Esophagus mucosa (tissue), 1 donor: Measurements from ENCODE around the gene UAP1L1. TPM values are rescaled to one million over a fixed set of nuclear protein-coding genes. Genes with fewer than 3 reads are reported as not detected.
A peak's percentile ranks its signal among the peaks of the same experiment; 100 is the strongest.
"Not testable (repeated sequence)": the region's sequence is repeated elsewhere in the genome, so short reads cannot be mapped to it uniquely, and the experiment has no call there.

Source experiments
- ATAC-seq: fragments of 200-7000 bp; cut with Tn5 transposase; one replicate; pipeline ENCODE4 v1.9.1; 2020
- total RNA-seq: library from RNA; stranded (reverse); gene quantifications from one replicate; pipeline ENCODE4 v1.2.4, GENCODE V29; 2023
- donor health status: DM: yes; HTN: yes; CAD: no.

UAP1L1 gene
- total RNA-seq, 1 donor from 2014 or later: 4.9 TPM

DNA sequence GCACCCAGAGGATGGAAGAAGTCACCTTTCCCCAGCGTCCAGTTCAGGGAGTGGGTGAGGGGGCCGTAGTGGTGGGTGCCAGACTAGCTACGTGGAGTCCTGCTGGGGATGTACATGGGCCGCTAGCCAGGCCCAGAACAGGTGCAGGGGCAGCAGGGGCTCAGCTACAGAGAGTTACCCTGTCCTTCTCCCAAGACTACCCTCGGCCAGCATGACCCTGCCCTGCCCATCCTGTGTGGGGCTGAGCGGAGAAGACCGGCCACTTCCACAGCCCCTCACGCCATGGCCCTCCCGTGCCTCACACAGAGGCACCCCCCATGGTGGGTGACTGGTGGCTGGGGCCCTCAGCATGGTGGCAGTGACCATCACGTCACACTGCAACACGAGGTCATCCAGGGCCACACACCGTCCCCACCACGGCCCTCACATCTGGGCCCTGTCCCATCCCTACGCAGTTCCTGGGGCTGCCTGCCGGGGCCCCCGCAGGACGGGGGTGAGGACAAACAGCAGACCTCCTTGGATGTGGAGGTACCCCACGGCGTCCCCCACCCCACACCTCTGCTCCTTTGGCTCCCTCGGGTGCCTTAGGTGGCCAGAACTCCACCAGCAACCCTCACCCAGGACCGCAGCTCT, 38.2 kb downstream of the UAP1L1 start:
- peak; percentile 4 for ATAC-seq

DNA sequence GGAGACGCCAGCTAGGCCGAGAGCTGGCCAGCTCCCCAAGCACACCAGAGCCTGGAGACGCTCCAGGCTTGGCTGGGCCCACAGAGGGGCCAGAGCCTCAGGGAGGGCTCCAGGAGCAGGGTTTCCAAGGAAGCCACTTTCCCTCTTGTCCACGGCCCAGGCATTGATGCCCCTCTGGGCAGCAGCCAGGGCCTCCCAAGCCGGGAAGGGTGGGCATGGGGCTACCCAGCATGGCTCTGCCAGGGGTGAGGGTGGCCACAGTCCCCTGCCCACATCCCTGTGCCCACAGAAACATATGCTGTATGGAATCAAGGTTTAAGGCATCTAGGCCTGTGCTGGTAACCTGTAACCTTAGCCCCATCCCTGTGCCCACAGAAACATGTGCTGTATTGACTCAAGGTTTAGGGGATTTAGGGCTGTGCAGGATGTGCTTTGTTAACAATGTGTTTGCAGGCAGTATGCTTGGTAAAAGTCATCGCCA, 38.8 kb downstream of the UAP1L1 start:
- ATAC-seq: no peak

DNA sequence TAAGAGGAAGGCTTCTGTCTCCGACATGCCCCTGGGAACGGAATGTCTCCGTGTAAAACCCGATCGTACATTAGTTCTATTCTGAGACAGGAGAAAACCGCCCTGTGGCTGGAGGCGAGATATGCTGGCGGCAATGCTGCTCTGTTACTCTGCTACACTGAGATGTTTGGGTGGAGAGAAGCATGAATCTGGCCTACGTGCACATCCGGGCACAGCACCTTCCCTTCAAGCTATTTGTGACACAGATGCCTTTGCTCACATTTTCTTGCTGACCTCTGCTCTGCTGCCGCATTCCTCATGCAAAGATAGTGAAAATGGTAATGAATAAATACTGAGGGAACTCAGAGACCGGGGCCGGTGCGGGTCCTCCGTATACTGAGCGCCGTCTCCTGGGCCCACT, 39.4 kb downstream of the UAP1L1 start:
- ATAC-seq: no peak

DNA sequence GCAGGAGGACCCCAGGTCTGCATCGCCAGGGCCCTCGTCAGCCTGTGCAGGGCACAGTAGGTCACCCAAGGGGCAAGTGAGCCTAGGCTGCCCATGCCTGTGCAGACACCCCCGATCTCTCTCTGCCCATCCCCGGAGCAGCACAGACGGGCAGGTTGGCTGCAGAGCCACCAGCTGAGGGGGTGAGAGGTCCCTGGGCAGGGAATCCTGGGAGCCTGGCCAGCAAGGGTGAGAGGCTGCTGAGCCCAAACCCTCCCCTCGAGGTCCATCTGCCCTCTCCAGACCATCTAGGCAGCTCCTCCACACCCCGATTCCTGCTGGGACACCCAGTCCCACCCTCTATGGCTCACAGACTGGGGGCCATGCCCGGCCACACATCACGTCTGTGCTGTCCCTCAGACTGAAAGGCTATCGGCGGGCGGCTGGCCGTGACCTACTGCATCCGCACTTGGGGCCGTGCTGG, 40.0 kb downstream of the UAP1L1 start:
- ATAC-seq: no peak

DNA sequence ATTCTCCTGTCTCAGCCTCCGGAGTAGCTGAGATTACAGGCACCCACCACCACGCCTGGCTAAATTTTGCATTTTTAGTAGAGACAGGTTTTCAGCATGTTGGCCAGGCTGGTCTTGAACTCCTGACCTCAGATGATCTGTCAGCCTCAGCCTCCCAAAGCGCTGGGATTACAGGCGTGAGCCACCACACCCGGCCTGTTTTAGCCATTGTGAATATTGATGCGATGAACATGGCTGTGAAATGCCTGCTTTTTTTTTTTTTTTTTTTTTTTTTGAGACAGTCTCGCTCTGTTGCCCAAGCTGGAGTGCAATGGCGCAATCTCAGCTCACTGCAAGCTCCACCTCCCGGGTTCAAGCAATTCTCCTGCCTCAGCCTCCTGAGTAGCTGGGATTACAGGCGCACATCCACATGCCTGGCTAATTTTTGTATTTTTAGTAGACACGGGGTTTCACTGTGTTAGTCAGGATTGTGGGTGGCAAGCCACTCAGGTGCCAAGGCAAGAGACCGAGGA, 40.8 kb downstream of the UAP1L1 start:
- ATAC-seq: not testable (repeated sequence)

DNA sequence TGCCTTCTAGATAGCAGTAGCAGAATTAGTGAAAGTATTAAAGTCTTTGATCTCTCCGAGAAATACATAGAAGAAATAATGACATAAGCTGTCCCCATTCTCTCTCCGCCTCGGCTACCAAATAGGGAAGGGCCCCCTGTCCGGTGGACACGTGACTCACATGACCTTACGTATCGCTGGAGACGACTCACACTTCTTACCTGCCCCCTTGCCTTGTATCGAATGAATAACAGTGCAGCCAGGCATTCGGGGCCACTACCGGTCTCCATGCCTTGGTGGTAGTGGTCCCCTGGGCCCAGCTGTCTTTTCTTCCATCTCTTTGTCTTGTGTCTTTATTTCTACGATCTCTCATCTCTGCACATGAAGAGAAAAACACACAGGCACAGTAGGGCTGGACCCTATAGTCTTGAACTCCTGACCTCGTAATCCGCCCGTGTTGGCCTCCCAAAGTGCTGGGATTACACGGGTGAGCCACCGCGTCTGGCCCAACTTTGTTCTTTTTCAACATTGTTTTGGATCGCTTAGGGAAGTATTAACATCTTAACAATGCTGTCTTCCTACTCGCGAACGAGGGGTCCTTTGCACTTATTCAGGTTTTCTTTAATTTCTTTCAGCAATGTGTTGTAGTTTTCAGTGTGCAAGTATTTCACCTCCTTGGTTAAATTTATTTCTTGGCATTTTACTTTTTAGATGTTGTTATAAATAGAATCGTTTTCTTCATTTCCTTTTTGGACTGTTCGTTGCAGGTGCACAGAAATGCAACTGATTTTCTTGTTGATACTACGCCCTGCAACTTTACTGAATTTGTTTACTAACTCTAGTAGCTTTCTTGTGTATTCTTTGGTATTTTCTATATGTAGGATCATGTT, 44.8 kb downstream of the UAP1L1 start:
- ATAC-seq: not testable (repeated sequence)

DNA sequence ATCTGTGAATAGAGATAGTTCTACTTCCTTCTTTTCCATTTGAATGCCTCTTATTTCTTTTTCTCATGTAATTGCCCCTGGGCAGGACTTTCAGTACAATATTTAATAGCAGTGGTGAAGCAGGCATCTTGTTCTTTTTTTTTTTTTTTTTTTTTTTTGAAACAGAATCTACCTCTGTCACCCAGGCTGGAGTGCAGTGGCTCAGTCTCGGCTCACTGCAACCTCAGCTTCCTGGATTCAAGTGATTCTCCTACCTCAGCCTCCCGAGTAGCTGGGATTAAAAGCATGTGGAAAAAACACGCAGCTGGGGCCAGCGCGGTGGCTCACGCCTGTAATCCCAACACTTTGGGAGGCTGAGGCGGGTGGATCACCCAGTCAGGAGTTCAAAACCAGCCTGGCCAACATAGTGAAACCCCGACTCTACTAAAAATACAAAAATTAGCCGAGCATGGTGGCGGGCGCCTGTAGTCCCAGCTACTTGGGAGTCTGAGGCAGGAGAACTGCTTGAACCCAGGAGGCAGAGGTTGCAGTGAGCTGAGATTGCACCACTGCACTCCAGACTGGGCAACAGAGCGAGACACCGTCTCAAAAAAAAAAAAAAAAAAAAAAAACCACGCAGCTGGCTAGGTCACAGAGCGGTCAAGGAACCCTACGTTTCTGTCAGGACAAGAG, 45.6 kb downstream of the UAP1L1 start:
- not testable (repeated sequence) for ATAC-seq

DNA sequence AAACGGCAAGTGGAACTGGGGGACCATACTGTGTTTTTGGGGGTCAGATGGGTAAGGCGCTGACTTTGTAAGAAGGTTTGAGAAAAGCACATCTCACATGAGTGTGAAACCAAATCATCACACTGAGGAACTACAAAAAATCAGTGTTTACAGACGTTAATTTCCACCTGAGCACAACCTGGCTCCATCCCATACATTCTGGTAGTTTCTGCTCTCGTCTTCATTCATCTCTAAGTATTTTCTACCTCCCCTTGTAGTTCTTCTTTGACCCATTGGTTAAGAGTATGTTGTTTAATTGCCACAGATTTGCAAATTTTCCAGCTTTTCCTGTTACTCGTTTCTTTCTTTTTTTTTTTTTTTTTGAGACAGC, 46.1 kb downstream of the UAP1L1 start:
- ATAC-seq: no peak

DNA sequence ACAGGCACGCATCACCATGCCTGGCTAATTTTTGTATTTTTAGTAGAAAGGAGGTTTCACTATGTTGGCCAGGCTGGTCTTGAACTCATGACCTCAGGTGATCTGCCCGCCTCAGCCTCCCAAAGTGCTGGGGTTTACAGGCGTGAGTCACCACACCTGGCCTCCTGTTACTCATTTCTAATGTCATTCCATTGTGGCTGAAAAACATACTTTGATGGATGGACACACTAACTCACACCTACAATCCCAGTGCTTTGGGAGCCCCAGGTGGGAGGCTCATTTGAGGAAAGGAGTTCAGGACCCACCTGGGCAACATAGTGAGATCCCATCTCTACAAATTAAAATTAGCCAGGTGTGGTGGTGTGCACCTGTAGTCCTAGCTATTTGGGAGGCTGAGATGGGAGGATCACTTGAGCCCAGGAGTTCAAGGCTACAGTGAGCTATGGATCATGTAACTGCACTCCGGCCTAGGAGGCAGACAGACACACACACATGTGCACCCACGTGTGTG, 46.7 kb downstream of the UAP1L1 start:
- not testable (repeated sequence) for ATAC-seq

DNA sequence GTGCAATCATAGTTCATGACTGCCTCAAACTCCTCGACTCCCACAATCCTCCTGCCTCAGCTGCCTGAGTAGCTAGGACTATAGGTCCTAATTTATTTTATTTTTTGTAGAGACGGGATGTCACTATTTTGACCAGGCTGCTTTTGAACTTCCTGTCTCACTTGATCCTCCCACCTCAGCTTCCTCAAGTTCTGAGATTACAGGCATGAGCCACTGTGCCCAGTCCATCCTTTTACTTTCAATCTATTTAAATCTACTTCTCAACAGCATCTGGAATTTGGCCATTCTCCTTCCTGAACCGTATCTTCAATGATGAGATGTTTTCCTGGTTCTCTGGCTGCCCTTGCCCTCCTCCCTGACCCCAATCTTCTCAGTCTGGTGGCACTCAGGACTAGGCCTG, 49.5 kb downstream of the UAP1L1 start:
- no peak for ATAC-seq

DNA sequence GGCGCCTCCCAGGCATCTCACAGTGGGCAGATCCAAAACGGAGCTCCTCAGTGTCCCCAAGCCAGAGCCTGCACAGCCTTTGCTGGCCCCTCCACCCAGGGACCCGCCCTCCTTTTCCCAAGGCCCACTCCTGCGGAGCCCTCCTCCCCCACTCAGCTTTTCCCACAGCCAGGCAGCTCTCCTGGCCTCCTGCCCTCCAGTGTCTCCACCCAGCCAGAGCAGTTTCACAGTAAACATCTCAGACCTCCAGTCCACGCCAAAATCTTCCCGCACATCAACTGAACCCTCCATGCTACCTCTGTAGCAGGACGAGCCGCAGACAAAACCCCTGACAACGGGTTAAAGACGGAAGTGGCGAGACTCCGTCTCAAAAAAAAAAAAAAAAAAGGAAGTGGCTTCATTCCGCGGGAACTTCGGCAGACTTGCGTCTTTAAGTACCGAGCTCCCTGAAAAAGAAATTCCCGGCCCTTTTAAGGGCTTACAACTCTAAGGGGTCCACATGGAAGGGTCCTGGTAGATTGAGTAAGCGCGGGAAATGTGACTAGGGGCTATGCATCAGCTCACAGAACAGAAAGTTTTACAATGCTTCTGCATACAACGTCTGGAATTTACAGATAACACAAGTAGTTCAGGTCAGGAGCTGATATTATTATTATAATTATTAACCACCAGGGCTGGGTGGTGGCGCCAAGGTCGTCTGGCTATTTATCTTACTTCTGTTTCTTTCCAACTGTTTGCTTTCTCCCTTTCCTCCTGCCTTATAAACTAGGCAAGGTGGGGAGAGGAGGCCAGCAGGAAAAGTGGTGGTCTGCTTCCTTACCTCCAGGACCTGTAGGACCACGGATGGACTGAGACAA, 50.2 kb downstream of the UAP1L1 start:
- no peak for ATAC-seq

DNA sequence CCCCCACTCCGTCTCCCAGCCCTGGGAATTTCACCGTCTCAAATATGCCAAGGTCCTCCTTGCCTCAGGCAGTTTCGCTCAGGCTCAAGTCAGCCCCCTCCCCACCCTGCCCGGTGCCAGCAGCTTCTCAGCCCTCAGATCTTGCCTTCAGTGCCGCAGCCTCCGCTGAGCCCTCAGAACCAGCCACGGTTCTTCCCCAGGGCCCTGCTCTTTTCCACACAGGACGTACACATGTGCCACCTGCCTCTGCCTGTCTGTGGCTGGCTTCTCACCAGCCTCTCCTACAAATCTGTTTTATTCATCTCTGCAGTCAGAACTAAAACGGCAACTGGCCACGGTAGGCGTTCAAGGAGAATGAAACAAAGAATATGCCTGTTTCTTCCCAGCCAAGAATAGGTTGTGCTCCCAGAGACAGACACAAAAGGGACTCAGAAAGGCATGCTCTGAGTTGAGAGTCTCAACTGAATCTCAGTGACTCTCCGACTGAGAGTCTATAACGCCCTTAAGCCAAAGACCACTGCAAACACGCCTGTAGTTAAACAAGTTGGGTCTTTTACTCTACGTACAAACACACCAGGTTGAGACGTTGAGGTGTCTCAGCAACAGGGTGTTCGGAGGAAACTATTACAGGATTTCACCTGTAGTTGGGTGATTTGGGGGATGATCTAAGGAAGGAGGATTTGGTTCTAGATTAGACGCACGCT, 51.0 kb downstream of the UAP1L1 start:
- ATAC-seq: no peak

DNA sequence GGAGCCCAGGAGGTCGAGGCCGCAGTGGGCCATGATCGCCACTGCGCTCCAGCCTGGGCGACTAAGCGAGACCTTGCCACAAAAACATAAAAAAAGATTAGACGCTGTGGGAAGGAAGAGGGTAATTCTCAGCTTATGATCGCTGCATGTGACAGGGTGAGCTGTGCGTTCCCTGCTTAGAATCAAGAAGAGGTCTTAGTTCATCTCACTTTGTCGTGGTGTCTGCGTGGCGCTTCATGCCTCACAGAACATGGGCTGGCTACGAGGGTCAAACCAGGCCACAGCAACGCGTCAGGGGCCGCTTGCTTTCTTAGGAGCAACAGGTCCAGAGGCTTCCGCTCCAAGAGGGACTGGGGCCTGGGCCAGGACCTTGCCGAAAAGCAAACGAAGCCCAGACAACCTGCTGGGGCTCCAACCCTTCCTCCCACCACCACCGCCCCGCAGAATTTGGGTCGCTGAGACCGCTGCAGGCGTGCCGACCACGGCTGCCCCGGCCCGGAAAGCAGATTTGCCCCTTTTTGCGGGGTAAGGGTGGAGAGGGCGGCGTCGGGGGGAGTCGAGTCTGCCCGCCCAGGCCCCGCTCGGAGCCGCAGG, 51.6 kb downstream of the UAP1L1 start:
- ATAC-seq: peak; percentile 2

DNA sequence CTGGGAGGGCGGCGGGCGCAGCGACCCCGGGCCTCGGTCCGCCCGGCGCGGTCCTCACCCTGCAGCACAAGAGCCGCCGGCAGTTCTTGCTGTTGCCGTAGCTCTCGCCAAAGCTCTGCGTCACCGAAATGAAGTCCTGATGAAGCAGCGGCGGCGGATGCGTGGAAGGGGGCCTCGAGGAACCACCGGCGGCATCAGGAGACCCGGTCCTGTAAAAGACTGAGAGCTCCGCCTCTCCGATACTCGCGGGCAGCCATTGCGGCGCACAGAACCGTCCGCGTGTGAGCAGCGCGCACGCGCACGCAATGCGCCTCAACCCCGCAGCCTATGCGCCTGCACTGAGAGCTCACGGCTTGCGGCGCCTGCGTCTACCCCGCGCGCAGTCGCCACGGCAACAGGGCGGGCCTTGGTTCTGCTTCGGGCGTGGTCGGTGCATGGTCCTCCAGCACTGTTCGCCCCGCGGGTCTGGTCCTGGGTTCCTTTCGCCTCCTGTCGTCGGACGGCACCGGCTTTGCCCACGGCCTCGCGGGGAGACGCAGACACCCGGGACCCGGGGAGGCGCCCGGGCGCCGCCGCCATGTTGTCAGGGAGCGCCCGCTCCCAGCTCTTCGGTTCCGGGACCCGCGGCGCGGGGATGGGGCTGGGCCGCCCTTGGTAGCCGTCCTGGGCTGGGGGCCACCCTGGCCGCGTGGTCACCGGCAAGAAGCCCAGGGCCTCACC, 52.3 kb downstream of the UAP1L1 start:
- ATAC-seq: peak; percentile 97

DNA sequence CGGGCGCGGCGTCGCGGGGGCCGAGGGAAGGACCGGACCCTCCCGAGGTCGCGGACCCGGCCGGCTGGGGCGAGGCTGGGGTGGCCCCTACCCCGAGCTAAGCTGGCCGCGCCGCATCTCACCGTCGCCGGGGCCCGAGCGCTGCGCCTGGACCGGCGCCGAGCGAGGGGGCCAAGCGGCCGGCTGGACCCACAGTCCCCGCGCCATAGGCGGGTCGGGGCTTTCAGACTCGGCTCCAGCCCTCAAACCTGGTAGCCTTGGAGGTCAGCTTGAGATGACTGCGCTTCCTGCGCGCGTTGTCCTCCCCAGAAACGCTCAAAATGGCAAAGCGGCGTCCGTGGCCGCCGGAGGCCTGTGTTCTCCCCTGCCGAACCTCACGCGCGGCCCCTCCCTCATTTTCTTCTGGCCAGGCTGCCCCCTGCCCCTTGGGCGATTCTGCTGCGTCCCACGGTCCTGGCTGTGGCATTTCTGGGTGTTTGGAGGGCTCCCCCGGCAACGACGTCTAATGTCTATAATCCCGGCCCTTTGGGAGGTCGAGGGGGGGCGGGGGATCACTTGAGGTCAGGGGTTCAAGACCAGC, 52.9 kb downstream of the UAP1L1 start:
- ATAC-seq: peak; percentile 24
